ENCODE measurements around the gene TBATA. TPM values are rescaled to one million over a fixed set of nuclear protein-coding genes. Genes with fewer than 3 reads are reported as not detected.

The TBATA gene
- not detected in 2 replicates for total RNA-seq (2014; rRNA removed; shearing (Covaris generic))

GRCh38 chr10:70785190-70785589, at the start of gene TBATA:
TSS of gene TBATA (minus strand) at chr10:70785377. CDS start at chr10:70783379, 1,998 bp downstream.
- no peak for DNase-seq
- H3K4me3 ChIP-seq = no peak within 1 kb of the TSS
- H3K9me3 ChIP-seq (replicated peaks) = no peaks in the 10 kb centered on the region
- no peaks in the 10 kb centered on the region for H3K36me3 ChIP-seq
- no peaks in the 10 kb centered on the region for H3K27me3 ChIP-seq
- H3K4me1 ChIP-seq = no peaks in the 10 kb centered on the region
- no peak within 1 kb of the TSS for H3K27ac ChIP-seq

GRCh38 chr10:70834441-70835151, 49.4 kb upstream of the TBATA start:
- Histone ChIP-seq H3K4me3 (no peak overlapping the region), H3K4me1 (no peaks in the 10 kb centered on the region), H3K9me3 (replicated peaks) (no peaks in the 10 kb centered on the region), H3K36me3 (no peaks in the 10 kb centered on the region), H3K27me3 (no peaks in the 10 kb centered on the region), H3K27ac (no peak overlapping the region)
- no peak for DNase-seq

- DNase-seq = no peak
- H3K4me1 ChIP-seq = no peaks in the 10 kb centered on the region
- H3K4me3 ChIP-seq = no peak overlapping the region
Measured at GRCh38 chr10:70834021-70834420, 48.8 kb upstream of the TBATA start.

GRCh38 chr10:70833601-70834000, 48.4 kb upstream of the TBATA start:
- DNase-seq = no peak
- H3K36me3 ChIP-seq = no peaks in the 10 kb centered on the region
- H3K4me1 ChIP-seq = no peaks in the 10 kb centered on the region
- no peaks in the 10 kb centered on the region for H3K27me3 ChIP-seq
- H3K27ac ChIP-seq = no peak overlapping the region
- H3K9me3 ChIP-seq (replicated peaks) = no peaks in the 10 kb centered on the region
- no peak overlapping the region for H3K4me3 ChIP-seq

More at GRCh38 chr10:70834021-70834420, 48.8 kb upstream of the TBATA start:
- no peak overlapping the region for H3K27ac ChIP-seq
- H3K9me3 ChIP-seq (replicated peaks) = no peaks in the 10 kb centered on the region
- H3K27me3 ChIP-seq = no peaks in the 10 kb centered on the region
- H3K36me3 ChIP-seq = no peaks in the 10 kb centered on the region

- no peak for DNase-seq
- Histone ChIP-seq H3K9me3 (replicated peaks) (no peaks in the 10 kb centered on the region), H3K27me3 (no peaks in the 10 kb centered on the region), H3K4me3 (no peak overlapping the region), H3K27ac (no peak overlapping the region), H3K4me1 (no peaks in the 10 kb centered on the region), H3K36me3 (no peaks in the 10 kb centered on the region)
Measured at GRCh38 chr10:70832852-70833528, 47.8 kb upstream of the TBATA start.

GRCh38 chr10:70832221-70832620, 47.0 kb upstream of the TBATA start:
- DNase-seq = no peak
- no peaks in the 10 kb centered on the region for H3K4me1 ChIP-seq
- H3K36me3 ChIP-seq = 0 out of 2 replicates have a peak, but pooled peaks cover 1% of the 10 kb centered on the region
- H3K27ac ChIP-seq = no peak overlapping the region
- H3K27me3 ChIP-seq = no peaks in the 10 kb centered on the region
- H3K4me3 ChIP-seq = no peak overlapping the region
- no peaks in the 10 kb centered on the region for H3K9me3 ChIP-seq (replicated peaks)

GRCh38 chr10:70830164-70830563, 45.0 kb upstream of the TBATA start:
- Histone ChIP-seq H3K4me3 (no peak overlapping the region), H3K9me3 (replicated peaks) (no peaks in the 10 kb centered on the region), H3K36me3 (0 out of 2 replicates have a peak, but pooled peaks cover 5% of the 10 kb centered on the region), H3K27me3 (no peaks in the 10 kb centered on the region), H3K4me1 (no peaks in the 10 kb centered on the region), H3K27ac (no peak overlapping the region)
- DNase-seq = no peak

- Histone ChIP-seq H3K4me1 (no peaks in the 10 kb centered on the region), H3K27ac (no peak overlapping the region), H3K27me3 (no peaks in the 10 kb centered on the region), H3K9me3 (replicated peaks) (no peaks in the 10 kb centered on the region), H3K36me3 (0 out of 2 replicates have a peak, but pooled peaks cover 5% of the 10 kb centered on the region), H3K4me3 (no peak overlapping the region)
- DNase-seq = peak in 1 of 2 experiments; percentile 8
Measured at GRCh38 chr10:70829543-70829942, 44.4 kb upstream of the TBATA start.

- no peak for DNase-seq
- H3K9me3 ChIP-seq (replicated peaks) = no peaks in the 10 kb centered on the region
- H3K4me1 ChIP-seq = no peaks in the 10 kb centered on the region
- H3K4me3 ChIP-seq = no peak overlapping the region
- H3K27ac ChIP-seq = no peak overlapping the region
- 0 out of 2 replicates have a peak, but pooled peaks cover 5% of the 10 kb centered on the region for H3K36me3 ChIP-seq
- H3K27me3 ChIP-seq = no peaks in the 10 kb centered on the region
Measured at GRCh38 chr10:70828923-70829322, 43.7 kb upstream of the TBATA start.

- H3K4me3 ChIP-seq = no peak overlapping the region
- 0 out of 2 replicates have a peak, but pooled peaks cover 5% of the 10 kb centered on the region for H3K36me3 ChIP-seq
- H3K4me1 ChIP-seq = no peaks in the 10 kb centered on the region
- H3K27ac ChIP-seq = no peak overlapping the region
- no peaks in the 10 kb centered on the region for H3K27me3 ChIP-seq
- H3K9me3 ChIP-seq (replicated peaks) = no peaks in the 10 kb centered on the region
- DNase-seq = no peak
Measured at GRCh38 chr10:70827086-70827757, 42.0 kb upstream of the TBATA start.

- Histone ChIP-seq H3K4me1 (no peaks in the 10 kb centered on the region), H3K27me3 (no peaks in the 10 kb centered on the region), H3K36me3 (peaks cover 14% of the 10 kb centered on the region; the same call in 1 of the 2 replicates), H3K4me3 (no peak overlapping the region), H3K9me3 (replicated peaks) (no peaks in the 10 kb centered on the region), H3K27ac (no peak overlapping the region)
- DNase-seq = no peak
Measured at GRCh38 chr10:70822076-70822820, 37.1 kb upstream of the TBATA start.

- H3K27me3 ChIP-seq = no peaks in the 10 kb centered on the region
- no peak for DNase-seq
- no peak overlapping the region for H3K27ac ChIP-seq
- no peaks in the 10 kb centered on the region for H3K4me1 ChIP-seq
- H3K36me3 ChIP-seq = peaks cover 10% of the 10 kb centered on the region; the same call in 1 of the 2 replicates
- H3K4me3 ChIP-seq = no peak overlapping the region
- H3K9me3 ChIP-seq (replicated peaks) = no peaks in the 10 kb centered on the region
Measured at GRCh38 chr10:70820976-70821750, 36.0 kb upstream of the TBATA start.

GRCh38 chr10:70816220-70816894, 31.2 kb upstream of the TBATA start:
- H3K27me3 ChIP-seq = no peaks in the 10 kb centered on the region
- no peaks in the 10 kb centered on the region for H3K9me3 ChIP-seq (replicated peaks)
- peak; percentile 73 to 84 for DNase-seq
- peak overlapping the region; percentile 70 for H3K27ac ChIP-seq
- H3K4me1 ChIP-seq = no peaks in the 10 kb centered on the region
- H3K36me3 ChIP-seq = peaks cover 10% of the 10 kb centered on the region; the same call in 1 of the 2 replicates
- H3K4me3 ChIP-seq = peak overlapping the region; percentile 86
